H9 (cell line): Measurements from ENCODE around the gene IL5RA. TPM values are rescaled to one million over a fixed set of nuclear protein-coding genes. Genes with fewer than 3 reads are reported as not detected.

Experiments used
- DNase-seq: peaks from one replicate; pipeline ENCODE4 v3.0.0-alpha.2; 2017
- H2AFZ ChIP-seq: one replicate; pipeline ENCODE4 v1.6.1; 2013; ENCODE audit warnings: mild to moderate bottlenecking, low read length, control low read depth, moderate library complexity
- H2AK5ac ChIP-seq: 2 replicates; pipeline ENCODE4 v1.6.1; 2013; ENCODE audit warnings: low read length, control low read depth, mixed read lengths; ENCODE audit not compliant: insufficient read length
- H2BK120ac ChIP-seq: one replicate; pipeline ENCODE4 v1.6.1; 2013; ENCODE audit warnings: low read depth, mild to moderate bottlenecking, low read length, control low read depth, inconsistent platforms; ENCODE audit not compliant: poor library complexity, severe bottlenecking
- H2BK12ac ChIP-seq: 2 replicates; pipeline ENCODE4 v1.6.1; 2013; ENCODE audit warnings: low read length, control low read depth, mixed read lengths, low read depth; ENCODE audit not compliant: insufficient read length
- H2BK15ac ChIP-seq: 2 replicates; pipeline ENCODE4 v1.6.1; 2013; ENCODE audit warnings: low read depth, low read length, control low read depth
- H2BK20ac ChIP-seq: one replicate; pipeline ENCODE4 v1.6.1; 2013; ENCODE audit warnings: low read depth, mild to moderate bottlenecking, low read length, control low read depth, inconsistent platforms; ENCODE audit not compliant: poor library complexity, severe bottlenecking
- H2BK5ac ChIP-seq: 2 replicates; pipeline ENCODE4 v1.6.1; 2013; ENCODE audit warnings: low read length, control low read depth, mixed read lengths; ENCODE audit not compliant: insufficient read length
- H3K14ac ChIP-seq: 2 replicates; pipeline ENCODE4 v1.6.1; 2013; ENCODE audit warnings: low read length, control low read depth; ENCODE audit not compliant: insufficient read depth
- H3K18ac ChIP-seq: 2 replicates; pipeline ENCODE4 v1.6.1; 2013; ENCODE audit warnings: low read depth, mild to moderate bottlenecking, mixed read lengths, low read length, control low read depth; ENCODE audit not compliant: insufficient read length
- H3K23ac ChIP-seq: 2 replicates; pipeline ENCODE4 v1.6.1; 2013; ENCODE audit warnings: low read length, control low read depth, mixed read lengths, low read depth; ENCODE audit not compliant: insufficient read length
- H3K23me2 ChIP-seq: 2 replicates; pipeline ENCODE4 v1.6.1; 2013; ENCODE audit warnings: low read depth, mild to moderate bottlenecking, mixed read lengths, low read length, control low read depth; ENCODE audit not compliant: insufficient read length, poor library complexity, severe bottlenecking
- H3K27ac ChIP-seq: 2 replicates; pipeline ENCODE4 v1.5.1; 2013; ENCODE audit warnings: low read length, control low read depth, mixed read lengths, low read depth; ENCODE audit not compliant: insufficient read length
- H3K27me3 ChIP-seq: 2 replicates; pipeline ENCODE4 v1.6.1; 2013; ENCODE audit warnings: low read length, control low read depth, inconsistent platforms; ENCODE audit not compliant: insufficient read depth
- H3K4ac ChIP-seq: 2 replicates; pipeline ENCODE4 v1.6.1; 2013; ENCODE audit warnings: low read depth, mild to moderate bottlenecking, control low read depth, inconsistent platforms, low read length, moderate library complexity
- H3K4me1 ChIP-seq: 2 replicates; pipeline ENCODE4 v1.6.1; 2013; ENCODE audit warnings: low read length, control low read depth, inconsistent platforms; ENCODE audit not compliant: insufficient read depth
- H3K4me2 ChIP-seq: 2 replicates; pipeline ENCODE4 v1.6.1; 2013; ENCODE audit warnings: low read length, control low read depth, mixed read lengths; ENCODE audit not compliant: insufficient read length, insufficient read depth
- H3K56ac ChIP-seq: 2 replicates; pipeline ENCODE4 v1.6.1; 2013; ENCODE audit warnings: low read depth, mild to moderate bottlenecking, mixed read lengths, low read length, control low read depth; ENCODE audit not compliant: insufficient read length
- H3K79me1 ChIP-seq: 2 replicates; pipeline ENCODE4 v1.6.1; 2013; ENCODE audit warnings: low read depth, mild to moderate bottlenecking, moderate library complexity, low read length, control low read depth, inconsistent platforms; ENCODE audit not compliant: insufficient read depth, poor library complexity, severe bottlenecking
- H3K79me2 ChIP-seq: 2 replicates; pipeline ENCODE4 v1.6.1; 2013; ENCODE audit warnings: low read length, control low read depth, inconsistent platforms; ENCODE audit not compliant: insufficient read depth
- H3K9ac ChIP-seq: 2 replicates; pipeline ENCODE4 v1.6.1; 2013; ENCODE audit warnings: low read length, control low read depth, mixed read lengths; ENCODE audit not compliant: insufficient read length; ENCODE audit errors: extremely low read depth
- H3K9me3 ChIP-seq: one replicate; pipeline ENCODE4 v1.6.1; 2013; ENCODE audit warnings: low read depth, low read length, inconsistent platforms; ENCODE audit not compliant: control insufficient read depth
- H3T11ph ChIP-seq: one replicate; pipeline ENCODE4 v1.6.1; 2013; ENCODE audit warnings: mild to moderate bottlenecking, low read length, control low read depth, inconsistent platforms
- H4K20me1 ChIP-seq: one replicate; pipeline ENCODE4 v1.6.1; 2013; ENCODE audit not compliant: control insufficient read depth, insufficient read length, insufficient read depth
- H4K5ac ChIP-seq: 2 replicates; pipeline ENCODE4 v1.6.1; 2013; ENCODE audit warnings: low read depth, mild to moderate bottlenecking, mixed read lengths, low read length, control low read depth; ENCODE audit not compliant: insufficient read length
- H4K8ac ChIP-seq: replicated peaks from 2 replicates; pipeline ENCODE4 v1.6.1; 2013; ENCODE audit warnings: low read length, control low read depth, mixed read lengths, low read depth; ENCODE audit not compliant: insufficient read length
- H4K91ac ChIP-seq: 2 replicates; pipeline ENCODE4 v1.6.1; 2013; ENCODE audit warnings: low read depth, mild to moderate bottlenecking, moderate library complexity, mixed read lengths, low read length, control low read depth; ENCODE audit not compliant: insufficient read length
- H3K27ac Mint-ChIP-seq, 3 experiments: 2 replicates in 2 of 3; 3 replicates in 1 of 3; pipeline ENCODE4 v1.8.0; 2020 to 2021; ENCODE audit warnings: mixed read lengths in 3 of 3, mild to moderate bottlenecking in 1 of 3, moderate library complexity in 1 of 3
- H3K27me3 Mint-ChIP-seq: 2 replicates; pipeline ENCODE4 v1.8.0; 2021; ENCODE audit warnings: low read depth, mild to moderate bottlenecking, moderate library complexity, mixed read lengths
- H3K36me3 Mint-ChIP-seq, 3 experiments: 2 replicates in 2 of 3; 3 replicates in 1 of 3; pipeline ENCODE4 v1.8.0; 2020 to 2021; ENCODE audit warnings: low read depth in 3 of 3, mixed read lengths in 3 of 3; ENCODE audit not compliant: insufficient read depth in 1 of 3
- H3K4me1 Mint-ChIP-seq, 2 experiments: 2 replicates each; pipeline ENCODE4 v1.8.0; 2020; ENCODE audit warnings: mixed read lengths in 2 of 2
- H3K4me3 Mint-ChIP-seq, 2 experiments: 2 replicates in 1 of 2; 3 replicates in 1 of 2; pipeline ENCODE4 v1.8.0; 2020 to 2021; ENCODE audit warnings: mild to moderate bottlenecking in 2 of 2, mixed read lengths in 2 of 2, moderate library complexity in 1 of 2
- H3K9me3 Mint-ChIP-seq, 2 experiments: 2 replicates in 1 of 2; 3 replicates in 1 of 2; pipeline ENCODE4 v1.8.0; 2020; ENCODE audit warnings: mild to moderate bottlenecking in 2 of 2, mixed read lengths in 2 of 2, moderate library complexity in 1 of 2
- CTCF ChIP-seq: fragments of 200-600 bp; sonication (generic); conservative IDR thresholded peaks from 3 replicates; pipeline ENCODE4 v1.8.0; 2021; ENCODE audit warnings: antibody characterized with exemption, mild to moderate bottlenecking
- WGBS: extraction: QIAGEN DNeasy Blood & Tissue Kit; methylation state at CpG from one replicate; pipeline ENCODE4 v1.1.7; 2013; ENCODE audit warnings: missing lambda C conversion rate, low lambda C conversion rate, mixed read lengths; ENCODE audit not compliant: insufficient read length; ENCODE audit errors: extremely low coverage; 5-methylcytosine and 5-hydroxymethylcytosine counted together
- total RNA-seq: library from RNA; stranded (reverse); gene quantifications from 2 replicates; pipeline ENCODE4 v1.2.1, GENCODE V29; 2021

The IL5RA gene
- total RNA-seq, 1 experiment from 2014 or later = not detected

GRCh38 chr3:3102751-3103150, 7.4 kb downstream of the IL5RA start:
- Histone ChIP-seq H2BK120ac (no peak overlapping the region), H3K9ac (no peak overlapping the region), H2BK5ac (no peak overlapping the region), H3T11ph (no peak overlapping the region), H3K79me1 (no peaks in the 10 kb centered on the region), H3K23me2 (no peaks in the 10 kb centered on the region), H3K18ac (no peak overlapping the region), H3K9me3 (no peaks in the 10 kb centered on the region), H4K8ac (no peak overlapping the region), H3K14ac (no peak overlapping the region), H3K23ac (no peak overlapping the region), H4K20me1 (no peaks in the 10 kb centered on the region), H3K79me2 (no peaks in the 10 kb centered on the region), H3K27me3 (no peaks in the 10 kb centered on the region), H2AK5ac (no peak overlapping the region), H3K4ac (no peak overlapping the region), H2BK15ac (no peak overlapping the region), H2BK20ac (no peak overlapping the region), H3K4me2 (no peak overlapping the region), H2AFZ (no peak overlapping the region), H4K5ac (no peak overlapping the region), H2BK12ac (no peak overlapping the region), H3K27ac (no peak overlapping the region), H3K56ac (no peak overlapping the region), H3K4me1 (no peaks in the 10 kb centered on the region), H4K91ac (no peak overlapping the region)
- no peaks in the 10 kb centered on the region for H3K27me3 Mint-ChIP-seq
- no peak for TF ChIP-seq CTCF
- no peak overlapping the region for H3K27ac Mint-ChIP-seq
- WGBS = no CpG with 5 or more reads among the region's 6 CpGs
- H3K4me1 Mint-ChIP-seq = peaks cover 7 to 9% of the 10 kb centered on the region in 2 experiments; a peak in 2 of 4 replicates
- no peak for DNase-seq
- H3K9me3 Mint-ChIP-seq = no peaks in the 10 kb centered on the region
- H3K36me3 Mint-ChIP-seq = no peaks in the 10 kb centered on the region
- H3K4me3 Mint-ChIP-seq = no peak overlapping the region
